ENCODE measurements around the gene CASP12.

Gene CASP12

DNA sequence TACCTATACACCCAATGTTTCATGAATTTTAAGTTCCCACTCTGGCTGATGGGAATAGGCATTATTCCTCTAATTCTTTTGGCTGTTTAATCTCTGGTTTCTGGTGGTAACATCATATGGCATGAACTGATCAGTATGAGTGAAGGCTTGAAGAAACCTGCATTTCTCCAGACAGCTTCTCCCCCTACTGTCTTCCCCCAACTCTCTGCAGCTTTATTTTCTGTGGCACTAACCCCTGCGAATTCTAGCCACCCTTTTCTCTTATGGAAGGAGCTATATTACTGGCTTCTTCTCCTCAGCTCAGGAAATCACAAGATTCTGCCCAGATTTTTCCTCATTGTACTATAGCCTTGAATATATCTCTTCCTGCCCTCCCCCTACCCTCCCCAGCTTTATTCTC lies 57.1 kb downstream of the CASP12 start:
- TF ChIP-seq, protein P1, sequence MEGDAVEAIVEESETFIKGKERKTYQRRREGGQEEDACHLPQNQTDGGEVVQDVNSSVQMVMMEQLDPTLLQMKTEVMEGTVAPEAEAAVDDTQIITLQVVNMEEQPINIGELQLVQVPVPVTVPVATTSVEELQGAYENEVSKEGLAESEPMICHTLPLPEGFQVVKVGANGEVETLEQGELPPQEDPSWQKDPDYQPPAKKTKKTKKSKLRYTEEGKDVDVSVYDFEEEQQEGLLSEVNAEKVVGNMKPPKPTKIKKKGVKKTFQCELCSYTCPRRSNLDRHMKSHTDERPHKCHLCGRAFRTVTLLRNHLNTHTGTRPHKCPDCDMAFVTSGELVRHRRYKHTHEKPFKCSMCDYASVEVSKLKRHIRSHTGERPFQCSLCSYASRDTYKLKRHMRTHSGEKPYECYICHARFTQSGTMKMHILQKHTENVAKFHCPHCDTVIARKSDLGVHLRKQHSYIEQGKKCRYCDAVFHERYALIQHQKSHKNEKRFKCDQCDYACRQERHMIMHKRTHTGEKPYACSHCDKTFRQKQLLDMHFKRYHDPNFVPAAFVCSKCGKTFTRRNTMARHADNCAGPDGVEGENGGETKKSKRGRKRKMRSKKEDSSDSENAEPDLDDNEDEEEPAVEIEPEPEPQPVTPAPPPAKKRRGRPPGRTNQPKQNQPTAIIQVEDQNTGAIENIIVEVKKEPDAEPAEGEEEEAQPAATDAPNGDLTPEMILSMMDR (conservative IDR thresholded peaks at IDR 0.05; ENCODE audit: low read length) = no peak
- H3K4me3 ChIP-seq (ENCODE audit: low read length) = no peak overlapping the region
- DNase-seq (ENCODE audit: low read depth) = no peak

DNA sequence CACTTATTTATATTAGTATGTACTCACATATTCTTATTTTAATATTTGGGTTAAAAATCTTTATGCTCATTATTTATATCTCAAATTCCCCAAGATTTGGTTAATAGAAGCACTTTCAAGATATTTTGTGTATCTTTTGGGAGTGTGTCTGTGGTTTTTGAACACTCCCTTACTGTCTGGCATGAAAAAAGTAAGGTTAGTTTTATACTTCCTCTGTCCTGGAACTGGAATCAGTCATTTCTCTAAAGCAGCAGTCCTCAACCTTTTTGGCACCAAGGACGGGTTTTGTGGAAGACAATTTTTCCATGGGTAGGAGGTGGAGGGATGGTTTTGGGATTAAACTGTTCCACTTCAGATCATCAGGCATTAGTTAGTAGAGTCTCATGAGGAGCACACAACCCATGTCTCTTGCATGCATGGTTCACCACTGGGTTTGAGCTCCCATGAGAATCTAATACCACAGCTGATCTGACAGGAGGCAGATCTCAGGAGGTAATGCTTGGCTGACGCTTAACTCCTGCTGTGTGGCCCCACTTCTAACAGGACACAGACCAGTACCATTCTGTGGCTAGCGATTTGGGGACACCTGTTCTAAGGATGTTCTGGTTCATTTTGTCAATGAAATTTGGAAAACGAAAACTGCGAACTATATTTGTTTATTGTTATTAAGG lies 60.2 kb downstream of the CASP12 start:
- DNase-seq (ENCODE audit: low read depth) = no peak
- TF ChIP-seq, protein P1 (conservative IDR thresholded peaks at IDR 0.05; ENCODE audit: low read length) = no peak
- H3K4me3 ChIP-seq (ENCODE audit: low read length) = no peak overlapping the region

DNA sequence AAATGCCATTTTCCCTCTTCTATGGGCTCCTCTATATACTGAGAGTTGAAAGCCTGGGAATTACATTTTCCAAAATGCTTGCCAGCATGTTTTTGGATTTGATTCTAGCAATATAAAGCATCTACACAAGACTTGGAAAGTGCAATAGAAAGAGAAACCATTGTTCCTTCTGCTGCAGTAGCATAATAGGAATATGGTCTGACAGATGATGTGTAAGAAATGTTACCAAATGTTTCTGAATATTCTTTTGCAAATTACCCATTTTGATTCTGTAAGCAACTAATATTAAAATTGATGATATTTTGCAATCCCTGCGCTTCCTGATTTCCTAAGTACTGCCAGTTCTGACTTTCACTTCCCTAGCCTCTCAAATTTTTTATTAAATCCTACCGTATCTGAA lies 61.6 kb downstream of the CASP12 start:
- no peak for DNase-seq (ENCODE audit: low read depth)
- TF ChIP-seq, protein P1 (conservative IDR thresholded peaks at IDR 0.05; ENCODE audit: low read length) = no peak
- H3K4me3 ChIP-seq (ENCODE audit: low read length) = no peak overlapping the region

Measured in AG10803 (cell line).